Measurements from ENCODE around the gene CUTC.
"Not testable (repeated sequence)": the region's sequence is repeated elsewhere in the genome, so short reads cannot be mapped to it uniquely, and the experiment has no call there.

CUTC gene

GRCh38 chr10:99742701-99743100 is 10.7 kb downstream of the CUTC start:
- no peak for DNase-seq
- no peak for ATAC-seq

GRCh38 chr10:99743841-99744240 is 11.8 kb downstream of the CUTC start:
- no peak for ATAC-seq
- DNase-seq = no peak

- not testable (repeated sequence) for DNase-seq, ATAC-seq
Measured at GRCh38 chr10:99746166-99746565, 14.1 kb downstream of the CUTC start.

GRCh38 chr10:99748823-99749451 is 16.9 kb downstream of the CUTC start:
- ATAC-seq (no peak), DNase-seq (no peak)

- ATAC-seq (no peak), DNase-seq (no peak)
Measured at GRCh38 chr10:99750641-99751040, 18.6 kb downstream of the CUTC start.

- ATAC-seq (no peak), DNase-seq (no peak)
Measured at GRCh38 chr10:99754670-99755069, 22.6 kb downstream of the CUTC start.

- no peak for ATAC-seq
- DNase-seq = no peak
Measured at GRCh38 chr10:99756159-99756558, 24.1 kb downstream of the CUTC start.

- DNase-seq (no peak), ATAC-seq (no peak)
Measured at GRCh38 chr10:99758211-99758891, 26.3 kb downstream of the CUTC start.

- no peak for DNase-seq
- ATAC-seq = no peak
Measured at GRCh38 chr10:99760321-99760720, 28.3 kb downstream of the CUTC start.

GRCh38 chr10:99761365-99761764 is 29.3 kb downstream of the CUTC start:
- DNase-seq (no peak), ATAC-seq (no peak)

- DNase-seq (no peak), ATAC-seq (no peak)
Measured at GRCh38 chr10:99765672-99766301, 33.8 kb downstream of the CUTC start.

- no peak for DNase-seq
Measured at GRCh38 chr10:99766302-99766681, 34.3 kb downstream of the CUTC start.

GRCh38 chr10:99767901-99768300 is 35.9 kb downstream of the CUTC start:
- no peak for ATAC-seq
- DNase-seq = no peak

More at GRCh38 chr10:99766302-99766681, 34.3 kb downstream of the CUTC start:
- peak; percentile 43 for ATAC-seq

GRCh38 chr10:99768556-99768955 is 36.5 kb downstream of the CUTC start:
- DNase-seq (no peak), ATAC-seq (no peak)

- ATAC-seq (no peak), DNase-seq (no peak)
Measured at GRCh38 chr10:99769706-99770105, 37.7 kb downstream of the CUTC start.

GRCh38 chr10:99770408-99771045 is 38.5 kb downstream of the CUTC start:
- DNase-seq = no peak
- no peak for ATAC-seq

GRCh38 chr10:99775850-99776249 is 43.8 kb downstream of the CUTC start:
- no peak for DNase-seq
- ATAC-seq = no peak

- no peak for ATAC-seq
Measured at GRCh38 chr10:99777918-99778714, 46.1 kb downstream of the CUTC start.

GRCh38 chr10:99779335-99779734 is 47.3 kb downstream of the CUTC start:
- DNase-seq = no peak
- no peak for ATAC-seq

More at GRCh38 chr10:99777918-99778714, 46.1 kb downstream of the CUTC start:
- DNase-seq = no peak

- ATAC-seq = no peak
Measured at GRCh38 chr10:99781734-99782429, 49.8 kb downstream of the CUTC start.

GRCh38 chr10:99782447-99783286 is 50.6 kb downstream of the CUTC start, which contains the start of gene ABCC2:
Gene ABCC2, plus strand, starts transcription at chr10:99782640. Its CDS starts 205 bp downstream, at chr10:99782845.
- ATAC-seq (no peak), DNase-seq (no peak)

More at GRCh38 chr10:99781734-99782429, 49.8 kb downstream of the CUTC start:
- DNase-seq = no peak

Measured in stimulated activated naive CD8-positive, alpha-beta T cell treated with anti-CD3 and anti-CD28 coated beads, Interleukin-15, Interleukin-2, amounts not matched to agents 100 U/mL and 50 U/mL, for 24 hours (primary cell).